Uterus (tissue), 2 donors: ENCODE measurements around the gene CD72.

Experiments used
- POLR2A ChIP-seq, 2 donors: fragments of 450-650 bp; IDR thresholded peaks; one replicate each; pipeline ENCODE4 v1.6.1; 2016; ENCODE audit warnings: antibody characterized with exemption in 2 of 2, mild to moderate bottlenecking in 1 of 2, moderate library complexity in 1 of 2
- TF ChIP-seq, protein P1 (sequence below), 4 experiments: fragments of 200-600 bp in 2 of 4; fragments of 450-650 bp in 2 of 4; sonication (generic) in 2 of 4; IDR thresholded peaks; one replicate each; pipeline ENCODE4 v1.5.1; 2016 to 2019; ENCODE audit warnings: antibody characterized with exemption in 4 of 4, mild to moderate bottlenecking in 2 of 4, moderate library complexity in 1 of 4

- TF ChIP-seq, protein P1, sequence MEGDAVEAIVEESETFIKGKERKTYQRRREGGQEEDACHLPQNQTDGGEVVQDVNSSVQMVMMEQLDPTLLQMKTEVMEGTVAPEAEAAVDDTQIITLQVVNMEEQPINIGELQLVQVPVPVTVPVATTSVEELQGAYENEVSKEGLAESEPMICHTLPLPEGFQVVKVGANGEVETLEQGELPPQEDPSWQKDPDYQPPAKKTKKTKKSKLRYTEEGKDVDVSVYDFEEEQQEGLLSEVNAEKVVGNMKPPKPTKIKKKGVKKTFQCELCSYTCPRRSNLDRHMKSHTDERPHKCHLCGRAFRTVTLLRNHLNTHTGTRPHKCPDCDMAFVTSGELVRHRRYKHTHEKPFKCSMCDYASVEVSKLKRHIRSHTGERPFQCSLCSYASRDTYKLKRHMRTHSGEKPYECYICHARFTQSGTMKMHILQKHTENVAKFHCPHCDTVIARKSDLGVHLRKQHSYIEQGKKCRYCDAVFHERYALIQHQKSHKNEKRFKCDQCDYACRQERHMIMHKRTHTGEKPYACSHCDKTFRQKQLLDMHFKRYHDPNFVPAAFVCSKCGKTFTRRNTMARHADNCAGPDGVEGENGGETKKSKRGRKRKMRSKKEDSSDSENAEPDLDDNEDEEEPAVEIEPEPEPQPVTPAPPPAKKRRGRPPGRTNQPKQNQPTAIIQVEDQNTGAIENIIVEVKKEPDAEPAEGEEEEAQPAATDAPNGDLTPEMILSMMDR (IDR thresholded peaks at IDR 0.05), result no peak
- TF ChIP-seq POLR2A (IDR thresholded peaks at IDR 0.05), result no peak
Observed at GRCh38 chr9:35618325-35618727, at the start of gene CD72.
